GM19467 (cell line): ENCODE measurements around the gene PARD3.

Source experiments
- ATAC-seq: cut with Tn5 transposase; IDR thresholded peaks from one replicate; pipeline ENCODE4 v1.9.1; 2021; ENCODE audit warnings: mild to moderate bottlenecking, moderate library complexity; ENCODE audit not compliant: unreplicated experiment

PARD3 gene

DNA sequence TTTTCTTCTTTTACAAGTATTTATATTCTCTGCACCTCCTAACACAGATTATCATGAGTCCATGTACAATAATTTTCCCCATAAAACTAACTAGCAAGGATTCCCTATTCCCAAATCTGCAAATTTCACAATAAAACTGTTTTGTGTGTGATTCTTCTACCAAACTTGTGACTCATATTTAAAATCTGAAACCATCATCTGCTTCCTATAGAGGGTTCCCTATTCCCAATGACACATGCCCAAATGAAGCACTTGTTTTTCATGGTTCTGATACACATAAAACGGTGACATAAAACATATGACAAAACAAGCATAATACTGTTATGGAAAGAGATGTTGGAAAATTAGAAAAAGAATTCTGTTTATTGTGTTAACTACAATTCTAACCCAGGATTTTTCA lies 657.6 kb downstream of the PARD3 start:
- no peak for ATAC-seq

DNA sequence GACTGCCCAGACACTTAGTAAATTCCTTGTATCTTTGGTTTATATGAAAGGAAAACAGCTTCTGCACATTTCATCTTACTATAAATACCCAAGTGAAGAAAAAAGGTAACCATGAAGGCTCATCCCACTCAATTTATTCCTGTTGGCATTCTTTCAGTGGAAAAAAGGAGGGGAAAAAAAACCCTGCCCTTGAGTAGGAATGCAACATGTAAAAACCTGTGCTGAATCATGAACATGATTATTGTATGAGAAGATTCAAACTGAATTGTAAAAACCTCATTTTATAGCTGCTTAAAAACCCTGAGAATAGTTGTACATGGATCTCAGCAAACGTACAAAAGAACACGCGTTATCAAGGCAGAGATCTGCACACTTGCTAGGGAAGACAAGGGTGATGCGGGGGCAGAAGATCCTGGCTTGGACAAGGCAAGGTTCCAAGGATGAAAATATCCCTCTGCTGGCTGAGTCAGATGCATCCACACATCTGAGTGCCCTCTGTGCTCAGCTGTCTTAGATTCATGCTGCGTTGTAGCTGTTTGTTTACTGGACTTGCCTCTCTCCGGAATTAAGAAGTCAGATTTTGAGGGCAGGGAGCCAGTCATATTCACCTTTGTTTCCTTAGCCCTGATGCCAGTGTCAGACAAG lies 658.2 kb downstream of the PARD3 start:
- no peak for ATAC-seq

DNA sequence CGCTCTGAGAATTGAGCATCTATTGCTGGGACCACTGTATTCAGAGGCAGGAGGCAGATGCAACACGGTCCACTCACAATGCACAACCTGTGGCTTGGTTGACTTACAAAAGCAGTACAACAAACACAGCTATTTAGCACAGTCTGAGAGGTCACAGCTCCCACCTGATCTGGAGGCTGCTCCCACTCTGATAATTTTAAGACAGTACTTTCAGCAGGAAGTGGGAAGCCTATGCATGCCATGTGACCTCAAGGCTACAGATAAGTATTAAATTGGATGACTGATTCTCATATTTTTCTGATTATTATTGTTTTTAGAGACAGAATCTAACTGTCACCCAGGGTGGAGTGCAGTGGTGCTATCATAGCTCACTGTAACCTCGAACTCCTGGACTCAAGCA lies 659.3 kb downstream of the PARD3 start:
- no peak for ATAC-seq

DNA sequence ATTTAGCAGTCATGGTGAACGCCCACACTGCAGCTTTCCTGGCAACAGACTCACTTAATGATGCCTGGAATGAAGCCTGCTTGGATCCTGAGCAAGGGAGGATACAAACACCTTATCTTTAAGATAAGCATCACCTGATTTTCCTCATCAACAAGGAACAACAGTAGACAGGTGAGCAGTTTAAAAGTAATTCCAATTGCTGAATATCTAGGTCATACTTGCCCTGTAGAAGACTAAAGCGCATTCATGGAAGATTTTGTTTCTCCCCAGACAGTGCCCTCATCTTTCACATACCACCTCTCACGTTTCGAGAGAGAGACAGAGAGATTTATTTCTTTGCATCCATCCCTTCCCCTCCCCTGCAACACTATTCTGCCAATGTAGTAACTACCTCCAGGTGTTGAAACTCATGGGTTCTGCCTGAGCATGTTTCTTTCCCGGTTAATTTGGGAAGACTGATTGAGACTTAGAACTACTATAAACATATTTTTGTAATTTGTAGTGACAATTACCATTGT lies 660.7 kb downstream of the PARD3 start:
- no peak for ATAC-seq

DNA sequence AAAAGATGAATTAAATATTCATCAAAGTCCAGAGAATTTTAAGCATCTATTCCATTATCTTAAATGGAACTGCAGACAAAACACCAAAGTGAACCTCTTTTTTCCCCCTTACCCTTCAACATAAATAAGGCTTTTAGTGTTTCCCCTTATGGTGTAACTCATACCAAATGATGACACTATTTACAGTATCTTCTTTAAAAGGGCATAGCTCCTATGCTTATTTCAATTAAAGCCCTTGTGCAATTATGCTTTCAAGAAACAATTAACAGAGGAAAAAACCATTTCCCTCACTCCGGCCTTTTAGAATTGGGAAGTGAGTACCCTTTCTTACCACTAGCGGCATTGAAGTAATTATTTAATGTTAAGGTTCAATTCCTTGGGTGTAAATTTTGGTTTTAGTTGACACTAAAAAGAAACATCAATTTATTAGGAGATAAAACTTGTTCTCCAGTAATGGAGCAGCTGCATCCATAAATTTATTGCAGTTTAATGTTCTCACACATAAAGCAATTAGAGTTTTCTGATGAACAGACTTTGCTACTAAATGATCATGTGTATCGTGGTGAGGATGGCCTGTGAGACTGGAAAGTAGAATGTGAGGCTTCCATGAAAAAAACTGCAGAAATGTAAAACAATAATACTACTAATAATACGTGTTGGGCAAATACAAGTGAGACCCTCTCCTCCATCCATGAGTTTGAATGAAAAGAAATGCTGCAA lies 661.3 kb downstream of the PARD3 start:
- no peak for ATAC-seq

DNA sequence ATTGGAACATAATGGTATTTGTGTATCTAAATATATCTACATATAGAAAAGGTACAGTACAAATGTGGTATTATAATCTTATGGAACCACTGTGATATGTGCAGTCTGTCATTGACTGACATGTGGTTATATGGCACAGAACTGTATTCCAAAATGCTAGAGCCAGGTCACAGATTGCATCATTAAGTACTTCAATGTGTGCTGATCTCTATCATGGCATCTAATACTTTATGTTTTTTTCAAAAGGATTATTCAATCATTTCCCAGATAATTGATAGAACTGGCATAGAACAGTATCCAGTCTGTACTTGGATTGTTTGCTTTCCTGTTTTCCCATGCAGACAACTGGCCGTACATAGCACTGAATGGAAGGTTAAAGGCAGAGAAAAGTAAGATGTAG lies 662.7 kb downstream of the PARD3 start:
- no peak for ATAC-seq

DNA sequence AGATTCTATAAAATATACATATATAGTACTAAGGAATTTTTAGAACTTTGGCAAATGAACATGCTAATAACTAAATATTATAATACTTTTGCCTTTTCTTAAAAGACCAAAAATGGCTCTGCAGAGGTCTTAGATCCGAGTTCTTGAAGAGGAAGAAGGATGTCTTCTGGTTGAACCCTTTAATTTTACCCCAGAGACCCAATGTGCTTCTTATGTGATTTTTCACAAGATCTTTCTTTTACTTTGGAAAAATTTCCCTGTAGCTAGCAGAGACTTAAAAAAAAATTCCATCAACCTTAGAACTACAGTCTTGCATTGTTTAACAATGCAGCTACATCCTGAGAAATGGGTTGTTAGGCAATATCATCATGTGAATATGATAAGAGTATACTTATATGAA lies 663.2 kb downstream of the PARD3 start:
- no peak for ATAC-seq

DNA sequence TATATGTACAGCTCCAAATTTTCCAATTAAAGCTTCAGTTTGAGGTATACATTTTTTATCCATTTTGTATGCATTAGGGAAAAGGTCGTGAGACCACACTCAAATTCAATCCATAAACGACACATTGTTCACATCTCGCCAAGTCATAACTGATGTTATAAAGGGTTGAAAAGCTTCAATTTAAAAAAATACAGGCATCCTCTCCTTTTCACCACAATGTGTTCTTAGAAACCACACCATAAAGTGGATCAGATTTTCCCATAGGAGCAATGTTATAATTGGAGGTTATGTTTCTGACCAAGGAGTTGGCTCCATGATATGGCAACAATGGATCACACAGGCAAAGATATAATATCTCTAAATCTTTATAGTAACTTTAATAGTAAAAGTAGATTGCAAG lies 663.6 kb downstream of the PARD3 start:
- no peak for ATAC-seq

DNA sequence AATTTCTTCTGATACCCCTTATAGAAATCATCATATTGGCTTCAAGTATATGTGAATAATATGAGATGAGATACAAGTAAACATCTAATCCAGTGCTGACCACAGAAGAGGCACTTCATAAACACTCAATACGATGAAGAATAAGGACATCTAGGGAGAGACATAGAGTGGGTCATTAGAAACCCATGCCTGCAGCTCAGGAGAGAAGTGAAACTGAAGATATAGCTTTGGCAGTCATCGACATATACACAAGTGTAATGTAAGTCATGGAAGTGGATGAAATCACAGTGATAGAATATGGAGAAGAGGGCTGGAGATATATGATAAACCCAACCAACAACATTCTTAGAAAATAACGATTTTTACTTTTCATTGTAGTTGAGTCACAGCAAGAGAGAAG lies 665.0 kb downstream of the PARD3 start:
- ATAC-seq = no peak

DNA sequence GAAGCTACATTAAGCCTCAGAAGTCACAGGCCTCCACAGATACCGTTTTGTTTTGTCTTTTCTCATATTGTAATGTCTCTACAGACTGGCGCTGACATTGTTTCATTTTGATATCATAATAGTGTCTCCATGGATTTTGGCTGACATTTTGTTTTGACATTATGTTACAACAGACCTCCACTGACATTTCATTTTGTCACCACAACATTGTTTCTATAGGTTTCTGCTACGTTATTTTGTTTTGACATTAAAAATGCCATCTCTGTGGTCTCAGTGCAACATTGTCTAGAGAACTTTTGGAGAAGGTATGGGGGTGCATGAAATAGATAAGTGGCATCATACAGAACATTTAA lies 666.8 kb downstream of the PARD3 start:
- no peak for ATAC-seq

DNA sequence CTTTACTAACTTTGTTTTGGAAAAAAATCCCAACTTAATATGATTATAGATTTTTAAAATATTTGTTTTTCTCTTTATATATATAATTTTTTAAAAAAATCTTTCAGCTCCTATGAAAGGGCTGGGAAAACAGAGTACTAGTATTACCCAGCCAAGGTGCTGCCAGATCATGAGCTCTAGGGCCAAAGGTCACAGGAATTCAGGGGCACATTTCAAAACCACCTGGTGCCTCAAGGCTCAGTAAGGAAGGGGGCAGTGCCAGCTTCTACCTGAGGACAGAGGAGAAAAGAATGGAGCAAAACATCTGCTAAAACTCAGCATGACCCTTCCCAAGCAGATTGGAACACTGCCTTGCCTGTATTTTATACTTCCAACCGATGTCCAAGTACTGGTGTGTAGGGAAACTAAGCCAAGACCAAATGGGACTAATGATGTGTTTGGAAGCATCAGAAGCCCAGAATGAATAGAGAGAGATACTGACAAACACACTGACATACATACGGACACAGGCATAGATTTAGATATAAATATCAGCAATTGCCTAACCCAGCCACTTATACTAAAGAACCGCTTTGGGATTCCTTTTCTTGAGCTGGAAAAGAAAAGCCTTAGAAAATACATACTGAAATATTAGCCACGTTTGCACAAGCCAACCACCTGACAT lies 667.3 kb downstream of the PARD3 start:
- no peak for ATAC-seq

DNA sequence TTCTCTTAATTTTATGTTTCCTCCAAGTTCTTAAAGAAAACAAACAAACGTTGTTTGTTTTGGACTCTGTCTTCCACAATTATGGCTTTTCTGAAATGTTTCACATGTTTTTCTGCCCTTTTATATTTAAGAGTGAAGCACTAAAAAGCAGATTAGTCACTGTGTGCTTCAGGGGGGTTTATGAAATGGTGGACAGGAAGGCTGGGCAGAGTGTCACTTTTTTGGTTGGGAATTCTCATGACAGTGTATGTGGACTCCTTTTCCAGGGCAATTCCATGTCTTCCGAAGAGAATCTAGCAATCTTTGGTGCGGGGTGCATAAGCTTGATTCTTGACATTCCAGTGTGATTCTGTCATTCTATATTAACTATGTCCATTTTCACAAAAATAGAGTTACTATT lies 669.4 kb downstream of the PARD3 start:
- ATAC-seq = no peak

DNA sequence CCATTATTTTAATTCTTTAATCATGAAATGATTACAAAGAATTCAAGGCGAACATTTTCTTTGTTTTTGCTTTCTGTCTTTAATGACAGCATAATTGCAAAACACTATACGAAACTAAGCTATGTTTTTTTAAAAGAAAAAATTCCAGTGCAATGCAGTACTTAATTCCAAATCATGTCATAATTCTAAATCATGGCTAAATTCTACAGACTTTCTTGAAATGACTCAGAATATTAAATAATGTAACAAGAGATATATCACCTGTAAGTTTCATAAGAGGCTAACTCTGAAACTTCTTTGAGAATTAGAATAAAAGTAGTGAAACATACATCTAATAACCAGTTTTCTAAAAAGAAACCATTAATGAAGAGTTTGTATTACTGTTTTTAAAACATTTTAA lies 671.6 kb downstream of the PARD3 start:
- no peak for ATAC-seq

DNA sequence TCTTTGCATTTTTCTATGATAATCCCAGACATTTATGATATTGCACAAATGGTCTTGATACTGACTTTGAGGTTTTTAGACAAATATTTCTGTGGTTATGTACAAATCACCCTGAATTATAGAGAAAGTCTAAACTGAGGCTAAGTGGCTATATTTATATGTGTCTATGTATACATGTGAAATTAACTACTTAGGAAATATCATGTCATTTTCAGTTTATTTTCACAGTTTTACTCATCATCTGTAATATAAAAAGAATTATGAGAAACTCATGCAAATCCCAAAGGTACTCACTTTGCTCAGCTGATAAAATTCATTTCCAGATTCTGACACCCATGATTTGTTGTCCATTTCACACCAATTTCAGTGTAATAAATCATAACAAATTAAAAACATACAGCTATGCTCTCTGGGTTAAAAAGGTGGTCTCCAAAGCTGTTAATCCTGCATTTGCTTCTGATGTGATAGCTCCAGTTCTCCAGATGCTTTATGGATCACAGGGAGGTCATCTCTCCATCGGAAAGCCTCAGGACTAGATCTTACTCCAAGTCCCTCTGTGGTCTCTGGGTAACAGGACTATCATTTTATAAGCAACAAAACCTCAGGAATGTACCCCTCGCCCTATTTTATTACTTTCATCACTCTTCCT lies 673.9 kb downstream of the PARD3 start:
- ATAC-seq = no peak

DNA sequence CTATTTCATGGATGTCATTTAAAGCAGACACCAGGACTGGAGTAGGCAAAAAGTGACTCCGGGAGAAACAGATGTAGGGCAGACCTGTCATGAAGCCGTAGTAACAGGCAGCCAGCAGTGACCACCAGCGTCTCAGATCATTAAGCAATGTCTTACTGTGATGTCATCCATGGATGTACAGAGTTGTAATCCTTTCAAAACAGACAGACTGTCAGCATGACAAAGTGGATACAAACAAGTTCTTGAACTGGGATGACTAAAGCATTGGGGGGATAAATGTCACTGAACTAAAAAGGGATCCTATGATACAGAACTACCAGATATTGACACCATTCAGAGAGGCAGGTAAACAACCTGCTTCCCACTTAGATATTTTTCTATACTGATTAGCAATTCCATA lies 675.5 kb downstream of the PARD3 start:
- ATAC-seq = no peak

DNA sequence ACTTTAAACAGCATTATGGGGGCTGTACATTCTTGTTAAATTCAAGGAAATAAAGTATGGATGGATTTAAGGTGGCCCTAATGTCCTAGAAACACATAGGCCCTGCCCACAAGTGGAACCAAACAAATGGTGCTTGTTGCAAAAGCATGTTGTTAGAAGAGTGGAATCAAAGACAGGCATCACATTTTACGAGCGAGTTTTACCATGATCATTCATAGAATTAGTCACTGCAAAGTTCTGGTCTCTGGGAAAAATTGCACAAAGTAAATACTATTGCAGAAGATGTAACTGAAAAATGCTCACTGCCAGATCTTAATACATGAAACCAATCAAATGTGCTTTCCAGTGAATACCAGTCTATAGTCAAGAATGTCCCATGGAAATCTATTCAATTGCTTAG lies 677.1 kb downstream of the PARD3 start:
- ATAC-seq = no peak

DNA sequence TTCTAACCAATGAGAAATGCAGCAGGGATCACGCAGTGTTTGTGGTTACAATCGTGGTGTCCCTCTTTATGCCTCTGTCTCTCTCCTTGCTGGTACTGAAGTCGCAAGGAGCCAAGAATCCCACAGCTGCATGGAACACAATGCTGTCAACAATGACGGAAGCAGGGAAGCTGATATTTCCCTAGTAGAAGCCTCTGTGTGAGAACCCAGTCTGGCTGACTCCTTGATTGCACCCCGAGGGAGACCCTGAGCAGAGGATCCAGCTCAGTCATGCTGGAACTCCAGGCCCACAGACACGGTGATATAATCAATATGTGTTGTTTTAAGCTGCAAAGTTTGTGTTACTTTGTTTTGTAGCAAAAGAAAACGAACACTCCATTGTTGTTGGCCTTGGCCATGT lies 677.9 kb downstream of the PARD3 start:
- no peak for ATAC-seq

DNA sequence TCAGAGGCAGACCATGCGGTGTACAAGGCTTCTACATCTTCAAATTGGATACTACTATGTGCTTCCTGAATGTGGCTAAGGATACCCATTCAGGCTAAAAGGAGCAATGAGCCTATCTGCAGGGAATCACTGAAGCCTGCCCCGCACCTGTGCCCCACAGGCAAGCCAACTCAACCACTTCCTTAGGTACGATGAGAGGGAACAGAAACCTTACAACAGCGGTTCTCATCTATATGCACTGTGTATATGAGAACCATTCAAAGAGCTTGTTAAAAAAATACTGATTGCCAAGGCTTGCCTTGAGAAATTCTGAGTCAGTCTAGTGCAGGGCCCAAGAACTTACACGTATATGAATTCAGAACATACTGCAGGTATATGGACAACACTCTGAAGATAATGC lies 679.6 kb downstream of the PARD3 start:
- peak; percentile 85 for ATAC-seq

DNA sequence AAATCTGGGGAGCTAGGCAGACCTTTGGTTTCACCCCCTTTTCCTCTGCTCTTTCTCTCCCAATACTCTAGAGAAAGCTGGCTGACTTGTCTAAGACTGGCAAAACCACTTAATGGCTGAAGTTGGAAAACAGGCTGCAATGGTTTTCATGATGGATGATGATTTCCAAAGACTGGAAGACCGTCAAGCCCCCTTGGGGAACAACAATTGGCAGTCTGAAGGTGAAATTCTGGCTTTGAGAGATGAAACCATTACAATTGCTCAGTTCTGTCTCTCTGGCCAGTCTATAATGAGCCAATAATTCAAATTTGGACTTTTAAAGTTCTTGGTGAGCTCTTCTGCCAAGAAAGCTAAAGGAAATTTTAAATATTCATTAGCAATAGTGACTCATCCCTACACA lies 680.5 kb downstream of the PARD3 start:
- ATAC-seq = no peak

DNA sequence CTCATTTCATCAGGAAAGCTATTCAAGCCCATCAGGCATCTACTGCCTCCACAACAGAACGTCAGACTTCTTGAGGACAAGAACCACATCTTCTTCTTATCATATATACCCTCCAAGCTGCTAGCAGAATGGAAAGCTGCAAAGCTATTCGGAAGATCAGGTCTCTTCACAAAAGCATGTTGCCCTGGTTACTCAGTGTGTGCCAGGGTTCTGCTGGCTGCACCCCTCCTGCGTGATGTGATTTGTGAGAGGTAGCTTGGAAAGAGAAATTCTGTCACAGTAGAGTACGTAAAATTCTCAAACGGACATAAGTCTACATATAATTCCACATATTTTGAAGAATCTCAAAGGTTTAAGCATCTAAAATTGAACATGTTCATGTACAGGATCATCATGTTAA lies 681.7 kb downstream of the PARD3 start:
- ATAC-seq = no peak

DNA sequence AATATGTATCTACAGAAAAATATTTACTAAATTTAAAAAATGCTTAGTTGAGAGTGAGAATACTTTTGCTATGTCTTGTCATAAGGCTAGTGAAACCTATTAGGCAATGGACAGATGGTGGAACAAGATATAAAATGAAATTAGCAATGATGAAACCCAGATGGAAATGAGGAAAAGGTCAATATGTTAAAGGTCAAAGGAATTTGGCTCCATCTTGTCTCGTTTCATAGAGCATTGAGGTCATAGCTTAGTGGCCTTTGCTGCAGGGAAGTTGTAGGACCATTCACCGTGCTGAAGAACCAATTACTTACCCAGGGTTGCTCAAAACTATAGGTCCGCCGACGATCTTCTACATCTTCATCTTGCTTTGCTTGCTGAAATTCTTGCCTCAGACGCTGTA lies 683.9 kb downstream of the PARD3 start:
- ATAC-seq = no peak

DNA sequence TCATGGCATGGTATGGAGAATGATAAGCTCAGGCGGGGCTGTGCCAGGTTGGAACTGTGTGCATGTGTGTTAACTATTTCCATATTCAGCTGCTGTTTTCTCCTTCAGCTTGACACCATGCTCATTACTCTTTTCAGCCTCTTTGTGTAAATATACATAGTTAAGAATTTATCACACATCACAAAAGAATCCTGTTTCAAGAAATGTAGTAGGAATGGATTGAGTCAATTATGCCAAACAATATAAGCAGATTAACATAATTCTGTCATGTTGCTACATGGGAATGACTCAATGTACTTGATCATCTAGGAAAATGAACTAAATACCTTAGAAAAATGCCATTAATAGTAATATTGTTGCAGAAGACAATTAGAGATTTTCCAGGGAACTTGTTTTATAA lies 687.4 kb downstream of the PARD3 start:
- no peak for ATAC-seq
